Esophagus mucosa (tissue), 1 donor: ENCODE results near the gene PTPN18. TPM values are rescaled to one million over a fixed set of nuclear protein-coding genes. Genes with fewer than 3 reads are reported as not detected.

ENCODE experiments used
- ATAC-seq: fragments of 200-7000 bp; cut with Tn5 transposase; one replicate; pipeline ENCODE4 v1.9.1; 2020
- total RNA-seq: library from RNA; stranded (reverse); gene quantifications from one replicate; pipeline ENCODE4 v1.2.4, GENCODE V29; 2023
- donor health status: DM: yes; HTN: yes; CAD: no.

PTPN18 gene
- total RNA-seq, 1 donor from 2014 or later: 19.8 TPM

- no peak for ATAC-seq
These were observed 14.3 kb upstream of the PTPN18 start for GRCh38 chr2:130341562-130342019.

- peak; percentile 85 for ATAC-seq
These were observed 13.8 kb upstream of the PTPN18 start for GRCh38 chr2:130342020-130342532.

- peak; percentile 98 for ATAC-seq
These were observed 13.2 kb upstream of the PTPN18 start, which contains the start of gene IMP4 for GRCh38 chr2:130342533-130343275. TSS of gene IMP4 (plus strand) at chr2:130342897. CDS start at chr2:130342933, 36 bp downstream.

- ATAC-seq: no peak
These were observed 11.3 kb upstream of the PTPN18 start for GRCh38 chr2:130344578-130344977.

GRCh38 chr2:130345091-130345490 lies 10.8 kb upstream of the PTPN18 start:
- no peak for ATAC-seq

- ATAC-seq: no peak
These were observed 10.2 kb upstream of the PTPN18 start for GRCh38 chr2:130345611-130346010.

DNA sequence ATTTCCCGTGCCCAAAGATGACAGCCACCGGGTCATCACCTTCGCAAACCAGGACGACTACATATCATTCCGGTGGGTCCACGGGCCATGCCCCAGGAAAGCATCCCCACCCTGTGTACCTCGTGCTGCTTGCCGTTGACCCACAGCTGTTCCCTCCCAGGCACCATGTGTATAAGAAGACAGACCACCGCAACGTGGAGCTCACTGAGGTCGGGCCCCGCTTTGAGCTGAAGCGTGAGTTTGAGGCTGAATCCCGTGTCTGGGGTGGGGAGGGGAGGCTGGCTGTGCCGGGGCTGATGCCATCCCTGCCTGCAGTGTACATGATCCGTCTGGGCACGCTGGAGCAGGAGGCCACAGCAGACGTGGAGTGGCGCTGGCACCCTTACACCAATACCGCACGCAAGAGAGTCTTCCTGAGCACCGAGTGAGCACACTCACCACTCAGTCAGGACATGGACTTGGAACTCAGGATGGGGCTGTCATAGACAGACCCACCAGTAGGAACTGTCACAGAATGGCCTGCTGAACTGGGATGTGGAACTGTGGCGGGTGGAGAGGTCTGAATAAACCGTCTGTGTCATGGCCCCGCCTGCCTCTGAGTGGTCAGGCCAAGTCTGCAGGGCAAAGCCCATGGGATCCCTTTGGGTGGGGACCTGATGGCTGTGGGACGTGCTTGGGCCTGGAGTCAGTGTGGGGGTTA lies 9.7 kb upstream of the PTPN18 start:
- ATAC-seq: no peak

DNA sequence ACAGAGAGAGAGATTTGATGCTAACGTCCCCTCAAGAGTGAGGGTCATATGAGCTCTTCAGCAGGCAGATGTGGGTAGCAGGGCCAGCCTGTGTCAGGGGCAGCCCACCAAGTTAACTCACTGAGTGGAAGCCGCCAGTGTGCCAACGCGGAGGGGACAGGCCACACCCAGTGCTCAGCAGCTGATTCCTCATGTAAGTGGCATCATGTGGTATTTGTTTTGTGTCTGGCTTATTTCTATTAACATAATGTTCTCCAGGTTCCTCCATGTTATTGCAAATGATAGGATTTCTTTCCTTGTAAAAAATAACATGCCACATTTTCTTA lies 9.2 kb upstream of the PTPN18 start:
- no peak for ATAC-seq

DNA sequence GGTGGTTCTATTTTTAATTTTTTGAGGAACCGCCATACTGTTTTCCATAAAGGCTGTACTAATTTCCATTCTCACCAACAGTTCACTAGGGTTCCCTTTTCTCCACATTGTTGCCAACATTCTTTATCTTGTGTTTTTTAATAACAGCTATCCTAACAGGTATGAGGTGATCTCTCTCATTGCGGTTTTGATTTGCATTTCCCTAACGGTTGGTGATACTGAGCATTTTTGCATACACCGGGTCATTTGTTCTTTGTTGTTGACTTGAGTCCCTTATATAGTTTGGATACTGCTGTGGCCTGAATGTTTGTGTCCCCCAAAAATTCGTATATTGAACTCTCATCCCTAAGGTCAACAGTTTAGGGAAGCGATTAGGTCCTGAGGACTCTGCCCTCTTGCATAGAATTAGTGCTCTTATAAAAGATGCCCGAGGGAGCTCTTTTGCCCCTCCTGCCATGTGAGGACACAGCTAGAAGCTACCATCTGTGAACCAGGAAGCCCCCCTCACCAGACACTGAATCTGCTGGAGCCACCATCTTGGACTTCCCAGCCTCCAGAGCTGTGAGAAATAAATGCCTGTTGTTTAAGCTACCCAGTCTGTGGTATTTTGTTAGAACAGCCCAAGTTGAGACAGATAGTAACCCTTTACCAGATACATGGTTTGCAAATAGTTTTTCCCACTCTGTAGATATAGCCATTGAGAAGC lies 8.5 kb upstream of the PTPN18 start:
- ATAC-seq: no peak

DNA sequence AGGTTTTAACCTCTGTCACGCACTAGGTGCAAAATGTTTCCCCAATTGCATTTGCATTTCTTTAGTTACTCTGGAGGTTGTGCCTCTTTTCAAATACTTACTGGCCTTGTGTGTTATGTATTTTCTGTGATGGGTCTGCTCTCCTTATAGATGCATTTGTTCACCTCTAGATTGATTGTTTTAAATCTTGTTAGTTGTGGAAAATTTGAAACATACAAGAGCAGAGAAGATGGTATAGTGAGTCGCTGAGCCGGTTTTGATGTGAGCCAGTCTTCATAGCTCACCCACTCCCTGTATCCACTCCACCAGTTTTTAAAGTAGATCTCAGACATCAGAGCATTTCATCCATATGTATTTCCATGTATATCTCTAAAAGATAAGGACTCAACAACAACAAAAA lies 6.7 kb upstream of the PTPN18 start:
- no peak for ATAC-seq

GRCh38 chr2:130351711-130352110 lies 4.1 kb upstream of the PTPN18 start:
- ATAC-seq: no peak

GRCh38 chr2:130352237-130352636 lies 3.6 kb upstream of the PTPN18 start:
- no peak for ATAC-seq

DNA sequence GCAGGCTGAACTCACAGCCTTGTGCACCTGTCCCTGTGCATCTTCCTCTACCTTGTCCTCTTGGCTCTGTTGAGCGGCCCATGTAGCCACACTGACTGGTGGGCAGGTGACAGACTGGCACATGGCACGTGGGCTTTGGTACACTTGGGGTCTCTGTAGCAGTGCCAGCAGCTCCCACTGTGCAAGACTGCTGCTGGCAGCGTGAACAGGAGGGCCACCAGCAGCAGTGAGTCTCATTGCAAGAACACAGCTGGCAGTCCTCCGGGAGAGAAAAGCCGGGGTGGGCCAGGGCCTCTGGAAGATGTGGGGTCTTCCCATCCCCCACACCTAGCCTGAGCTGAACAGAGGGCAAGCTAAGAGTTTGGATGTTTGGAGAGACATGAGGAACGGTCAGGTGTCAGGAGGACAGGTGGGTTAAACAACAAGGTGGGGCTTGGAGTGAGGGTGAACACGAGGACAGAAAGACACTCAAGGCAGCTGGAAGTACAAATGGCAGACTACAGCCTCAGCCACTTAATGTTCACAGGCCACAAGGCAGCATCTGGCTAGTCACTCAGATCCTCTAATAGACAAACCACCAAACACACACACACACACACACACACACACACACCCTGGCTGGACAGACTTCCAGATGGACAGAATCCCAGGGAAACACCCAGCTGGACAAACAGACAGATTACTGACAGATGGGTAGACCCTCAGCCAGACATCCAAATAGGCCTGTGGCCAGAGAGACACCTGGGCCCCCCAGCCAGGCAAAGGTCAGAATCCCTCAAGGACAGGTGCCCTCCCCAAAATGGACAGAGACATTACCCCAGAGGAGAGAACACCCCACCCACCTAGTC lies 2.3 kb upstream of the PTPN18 start:
- ATAC-seq: no peak

- ATAC-seq: no peak
These were observed 1.8 kb upstream of the PTPN18 start for GRCh38 chr2:130354139-130354428.

GRCh38 chr2:130355172-130355577 lies 681 bp upstream of the PTPN18 start:
- peak; percentile 1 for ATAC-seq

- ATAC-seq: no peak
These were observed 2.0 kb downstream of the PTPN18 start for GRCh38 chr2:130357864-130358263.

DNA sequence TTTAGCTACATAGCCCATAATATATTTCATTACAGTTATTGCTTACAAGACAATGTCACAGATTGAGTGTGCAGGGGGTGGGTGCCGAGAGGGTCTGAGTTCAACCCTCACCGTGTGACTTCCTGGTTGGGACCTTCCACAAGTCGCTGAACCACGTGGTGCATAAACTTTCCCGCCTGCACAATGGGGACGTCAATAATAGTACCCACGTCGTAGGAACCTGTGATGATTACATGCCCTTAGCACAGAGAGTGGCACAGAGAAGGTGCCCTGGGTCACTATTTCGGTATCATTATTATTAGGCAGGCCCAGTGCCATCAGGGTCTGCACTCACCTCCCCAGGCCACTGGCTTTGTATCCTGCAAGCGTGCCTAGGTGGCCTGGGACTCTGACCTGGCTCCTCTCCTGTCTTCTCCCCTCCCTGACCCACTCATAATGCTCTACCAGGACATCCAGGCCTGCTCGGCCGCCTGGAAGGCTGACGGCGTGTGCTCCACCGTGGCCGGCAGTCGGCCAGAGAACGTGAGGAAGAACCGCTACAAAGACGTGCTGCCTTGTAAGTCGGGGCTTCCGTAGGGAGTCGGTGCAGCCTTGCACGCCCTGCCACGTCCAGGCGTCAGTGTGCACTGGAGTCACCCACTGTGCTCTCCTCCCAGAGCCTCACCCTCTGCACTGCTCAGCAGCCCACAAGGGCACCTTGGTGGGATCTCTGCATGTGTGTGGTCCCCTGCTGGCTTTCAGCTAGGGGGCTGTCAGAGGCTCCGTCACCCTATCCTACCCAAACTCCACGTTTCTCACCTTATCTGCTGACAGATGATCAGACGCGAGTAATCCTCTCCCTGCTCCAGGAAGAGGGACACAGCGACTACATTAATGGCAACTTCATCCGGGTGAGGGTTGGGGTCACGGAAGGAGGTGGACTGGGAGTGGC lies 2.8 kb downstream of the PTPN18 start:
- ATAC-seq: no peak

DNA sequence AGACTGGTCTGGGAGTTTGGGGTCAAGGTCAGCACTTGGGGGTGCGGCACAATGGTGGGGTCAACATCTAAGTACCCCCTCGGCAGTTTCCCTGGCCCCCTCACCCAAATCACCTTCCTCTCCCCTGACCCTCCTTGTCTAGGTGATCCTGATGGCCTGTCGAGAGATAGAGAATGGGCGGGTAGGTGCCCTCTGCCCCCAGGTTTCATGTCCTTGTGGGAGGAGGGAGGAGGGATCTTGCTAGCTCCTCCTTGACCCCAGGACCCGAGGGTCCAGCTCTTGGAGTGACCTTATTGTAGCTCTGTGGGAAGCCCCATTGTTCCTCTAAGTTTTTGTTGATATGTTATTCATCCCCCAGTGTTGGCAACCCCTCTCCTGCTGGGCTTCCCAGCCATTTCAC lies 3.6 kb downstream of the PTPN18 start:
- no peak for ATAC-seq

DNA sequence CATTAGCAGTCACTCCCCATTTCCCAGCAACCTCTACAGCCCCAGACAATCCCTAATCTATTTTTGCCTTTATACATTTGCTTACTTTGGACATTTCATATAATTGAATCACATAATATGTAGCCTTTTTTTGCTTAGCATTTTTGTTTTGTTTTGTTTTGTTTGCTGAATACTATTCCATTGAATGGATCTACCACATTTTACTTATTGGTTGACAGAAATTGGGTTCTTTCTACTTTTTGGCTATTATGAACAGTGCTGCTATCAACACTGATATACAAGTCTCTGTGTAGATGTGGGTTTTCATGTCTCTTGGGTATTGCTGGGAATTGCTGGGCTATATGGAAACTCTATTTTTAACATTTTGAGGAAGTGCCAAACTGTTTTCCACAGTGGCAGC lies 7.6 kb downstream of the PTPN18 start:
- no peak for ATAC-seq

DNA sequence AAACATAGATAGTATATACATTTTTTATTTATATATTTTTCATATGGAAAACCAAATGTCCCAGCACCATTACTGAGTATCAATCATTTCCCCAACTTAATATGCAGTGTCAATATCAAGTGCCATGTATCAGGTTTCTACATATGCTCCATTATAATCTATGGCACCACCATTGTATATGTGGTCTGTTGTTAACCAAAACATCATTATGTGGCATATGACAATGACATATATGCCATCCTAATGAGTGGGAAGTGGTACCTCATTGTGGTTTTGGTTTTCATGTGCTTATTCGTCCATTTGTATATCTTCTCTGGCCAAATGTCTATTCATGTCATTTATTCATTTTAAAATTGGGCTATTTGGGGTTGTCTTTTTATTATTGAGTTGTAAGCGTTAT lies 9.2 kb downstream of the PTPN18 start:
- ATAC-seq: no peak

DNA sequence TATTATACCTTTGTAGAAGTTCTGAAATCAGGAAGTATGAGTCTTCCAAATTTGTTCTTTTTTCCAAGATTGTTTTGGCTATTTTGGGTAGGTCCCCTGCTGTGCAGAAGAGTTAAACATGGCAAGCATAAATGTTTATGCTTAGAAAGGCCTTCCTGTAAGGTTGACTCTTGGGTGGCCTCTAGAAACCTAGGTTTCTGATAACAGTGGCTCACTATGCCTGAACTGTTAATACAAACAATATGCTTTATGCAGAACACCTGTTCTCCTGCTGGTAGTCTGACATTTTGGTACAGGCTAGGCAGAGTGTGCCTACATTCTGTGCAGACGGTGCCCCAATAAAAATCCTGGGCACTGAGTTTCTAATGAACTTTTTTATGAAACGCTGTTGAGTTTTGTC lies 10.1 kb downstream of the PTPN18 start:
- ATAC-seq: no peak

GRCh38 chr2:130366720-130367119 lies 10.9 kb downstream of the PTPN18 start:
- ATAC-seq: no peak
